Lower leg skin (tissue), 4 donors: ENCODE data around the gene CCR5AS.

Source experiments
- DNase-seq, 2 donors: peaks; one replicate each; pipeline ENCODE4 v3.0.0-alpha.2; 2019; ENCODE audit warnings: low spot score in 2 of 2
- H3K4me3 ChIP-seq: fragments of 200-600 bp; sonication (generic); 2 replicates; pipeline ENCODE4 v1.5.1; 2017; ENCODE audit warnings: mild to moderate bottlenecking, low read depth; ENCODE audit not compliant: poor library complexity, severe bottlenecking
- CTCF ChIP-seq, 3 donors: fragments of 450-650 bp; IDR thresholded peaks; one replicate each; pipeline ENCODE4 v1.5.1; 2016; ENCODE audit warnings: antibody characterized with exemption in 3 of 3, mild to moderate bottlenecking in 3 of 3, moderate library complexity in 2 of 3
- POLR2A ChIP-seq, 2 donors: fragments of 450-650 bp; IDR thresholded peaks; one replicate each; pipeline ENCODE4 v1.6.1; 2016 to 2017; ENCODE audit warnings: antibody characterized with exemption in 2 of 2, mild to moderate bottlenecking in 1 of 2, moderate library complexity in 1 of 2
- WGBS, 2 donors: methylation state at CpG; one replicate each; pipeline ENCODE4 v1.1.5; 2018; 5-methylcytosine and 5-hydroxymethylcytosine counted together
- intact Hi-C: fragments of 100-400 bp; cut with DNase I; formaldehyde crosslinking; loops from one replicate; pipeline ENCODE4 v1.15.0; 2023; ENCODE audit warnings: low total_unique reads

CCR5AS gene

GRCh38 chr3:46359733-46360493 lies 47.0 kb downstream of the CCR5AS start:
- no peak for DNase-seq
- TF ChIP-seq CTCF (IDR thresholded peaks at IDR 0.05) (no peak), POLR2A (IDR thresholded peaks at IDR 0.05) (no peak)
- H3K4me3 ChIP-seq, result no peak overlapping the region
- WGBS, 2 donors, result 27% methylated on average over 11 of the region's 11 CpGs
- intact Hi-C loops, result no loop called here

GRCh38 chr3:46358466-46358865 lies 48.4 kb downstream of the CCR5AS start:
- no peak overlapping the region for H3K4me3 ChIP-seq
- DNase-seq, result no peak
- WGBS, 2 donors, result 72 to 90% methylated on average over 6 of the region's 6 CpGs
- no peak for TF ChIP-seq CTCF (IDR thresholded peaks at IDR 0.05)
- TF ChIP-seq POLR2A (IDR thresholded peaks at IDR 0.05), result no peak
- intact Hi-C loops, result no loop called here

GRCh38 chr3:46356909-46357308 lies 50.0 kb downstream of the CCR5AS start:
- no peak overlapping the region for H3K4me3 ChIP-seq
- no peak for DNase-seq
- 83 to 93% methylated on average over 4 of the region's 4 CpGs for WGBS, 2 donors
- intact Hi-C loops, result no loop called here
- no peak for TF ChIP-seq POLR2A (IDR thresholded peaks at IDR 0.05)

- H3K4me3 ChIP-seq, result no peak overlapping the region
- DNase-seq, result no peak
- WGBS, 2 donors, result 31 to 32% methylated on average over 3 of the region's 3 CpGs
- intact Hi-C loops, result no loop called here
- TF ChIP-seq CTCF (IDR thresholded peaks at IDR 0.05) (no peak), POLR2A (IDR thresholded peaks at IDR 0.05) (no peak)
Observed at GRCh38 chr3:46356276-46356675, 50.6 kb downstream of the CCR5AS start.

GRCh38 chr3:46354984-46355383 lies 51.9 kb downstream of the CCR5AS start:
- no peak overlapping the region for H3K4me3 ChIP-seq
- intact Hi-C loops, result no loop called here
- no peak for DNase-seq
- no peak for TF ChIP-seq CTCF (IDR thresholded peaks at IDR 0.05)
- TF ChIP-seq POLR2A (IDR thresholded peaks at IDR 0.05), result no peak

- intact Hi-C loops, result no loop called here
- no peak overlapping the region for H3K4me3 ChIP-seq
- DNase-seq, result no peak
- WGBS, 2 donors, result 50 to 53% methylated on average over 1 of the region's 1 CpG
- no peak for TF ChIP-seq CTCF (IDR thresholded peaks at IDR 0.05)
- no peak for TF ChIP-seq POLR2A (IDR thresholded peaks at IDR 0.05)
Observed at GRCh38 chr3:46354478-46354877, 52.4 kb downstream of the CCR5AS start.
